Renal pelvis (tissue), 4 donors: ENCODE data around the gene PPM1F. TPM values are rescaled to one million over a fixed set of nuclear protein-coding genes. Genes with fewer than 3 reads are reported as not detected.
"Not testable (repeated sequence)": the region's sequence is repeated elsewhere in the genome, so short reads cannot be mapped to it uniquely, and the experiment has no call there.

ENCODE experiments used
- DNase-seq: peaks from one replicate; pipeline ENCODE4 v3.0.0-alpha.2; 2013
- polyA plus RNA-seq, 3 donors: library from polyadenylated mRNA; unstranded; fragments of 120-200 nt; gene quantifications; one replicate each; pipeline ENCODE4 v1.2.1, GENCODE V29; 2013; ENCODE audit not compliant: insufficient read length in 3 of 3

The PPM1F gene
- polyA plus RNA-seq, 3 donors = 41.9 to 51.9 (median 43.1) TPM

GRCh38 chr22:21943571-21944448 is 8.8 kb downstream of the PPM1F start:
- DNase-seq = no peak

GRCh38 chr22:21942407-21943343 is 10.0 kb downstream of the PPM1F start:
- no peak for DNase-seq

GRCh38 chr22:21941921-21942320 is 10.7 kb downstream of the PPM1F start:
- DNase-seq = no peak

- DNase-seq = no peak
Observed at GRCh38 chr22:21940521-21940920, 12.1 kb downstream of the PPM1F start.

- not testable (repeated sequence) for DNase-seq
Observed at GRCh38 chr22:21939935-21940334, 12.7 kb downstream of the PPM1F start.

- no peak for DNase-seq
Observed at GRCh38 chr22:21939461-21939913, 13.2 kb downstream of the PPM1F start.

GRCh38 chr22:21938906-21939305 is 13.7 kb downstream of the PPM1F start:
- no peak for DNase-seq

GRCh38 chr22:21938071-21938822 is 14.4 kb downstream of the PPM1F start:
- DNase-seq = peak; percentile 91

- no peak for DNase-seq
Observed at GRCh38 chr22:21937821-21938070, 14.9 kb downstream of the PPM1F start.

- no peak for DNase-seq
Observed at GRCh38 chr22:21937041-21937820, 15.4 kb downstream of the PPM1F start.

GRCh38 chr22:21936151-21936775 is 16.4 kb downstream of the PPM1F start:
- no peak for DNase-seq

- DNase-seq = no peak
Observed at GRCh38 chr22:21933910-21934309, 18.7 kb downstream of the PPM1F start.

- no peak for DNase-seq
Observed at GRCh38 chr22:21933413-21933812, 19.2 kb downstream of the PPM1F start.

- no peak for DNase-seq
Observed at GRCh38 chr22:21932347-21932746, 20.3 kb downstream of the PPM1F start.

- no peak for DNase-seq
Observed at GRCh38 chr22:21931056-21931455, 21.6 kb downstream of the PPM1F start.

- DNase-seq = no peak
Observed at GRCh38 chr22:21929253-21929652, 23.4 kb downstream of the PPM1F start.

- no peak for DNase-seq
Observed at GRCh38 chr22:21928048-21928447, 24.6 kb downstream of the PPM1F start.

GRCh38 chr22:21927174-21927823 is 25.3 kb downstream of the PPM1F start:
- peak; percentile 28 for DNase-seq

- DNase-seq = no peak
Observed at GRCh38 chr22:21926728-21927127, 25.9 kb downstream of the PPM1F start.

- no peak for DNase-seq
Observed at GRCh38 chr22:21923163-21923561, 29.5 kb downstream of the PPM1F start.
